Bronchial epithelial cell (primary cell): ENCODE results near the gene S100A6. TPM values are rescaled to one million over a fixed set of nuclear protein-coding genes. Genes with fewer than 3 reads are reported as not detected.
A peak's percentile ranks its signal among the peaks of the same experiment; 100 is the strongest.

Experiments
- DNase-seq: peaks from one replicate; pipeline ENCODE4 v3.0.0-alpha.2; 2010; ENCODE audit warnings: low read depth
- FAIRE-seq: peaks from 2 replicates; lab custom pipeline; 2011; peaks lifted over from hg19 to GRCh38; lab: Jason Lieb, UNC
- H3K27me3 ChIP-seq: 2 replicates; pipeline ENCODE4 v1.5.1; 2011; ENCODE audit warnings: low read length; ENCODE audit not compliant: control insufficient read depth, insufficient read depth
- H3K36me3 ChIP-seq: 2 replicates; pipeline ENCODE4 v1.5.1; 2011; ENCODE audit warnings: low read length; ENCODE audit not compliant: control insufficient read depth, insufficient read depth
- H3K4me3 ChIP-seq: 2 replicates; pipeline ENCODE4 v1.5.1; 2011; ENCODE audit warnings: mild to moderate bottlenecking, low read depth, low read length, control low read depth
- total RNA-seq: library from RNA; depleted of rRNA; stranded (reverse); fragments of >200 nt; gene quantifications from 2 replicates; pipeline ENCODE4 v1.2.1, GENCODE V29; 2014
- TF ChIP-seq, protein P1 (sequence below): IDR thresholded peaks from 2 replicates; pipeline ENCODE4 v1.5.1; 2011; ENCODE audit warnings: mild to moderate bottlenecking, moderate library complexity, low read length, control low read depth, inconsistent platforms; ENCODE audit not compliant: insufficient read depth, severe bottlenecking

The S100A6 gene
- total RNA-seq, 1 donor from 2014 or later: 2,948 TPM

GRCh38 chr1:153550827-153551500 lies 15.2 kb upstream of the S100A6 start:
- H3K4me3 ChIP-seq: no peak overlapping the region
- DNase-seq (no peak), FAIRE-seq (no peak)
- TF ChIP-seq, protein P1, sequence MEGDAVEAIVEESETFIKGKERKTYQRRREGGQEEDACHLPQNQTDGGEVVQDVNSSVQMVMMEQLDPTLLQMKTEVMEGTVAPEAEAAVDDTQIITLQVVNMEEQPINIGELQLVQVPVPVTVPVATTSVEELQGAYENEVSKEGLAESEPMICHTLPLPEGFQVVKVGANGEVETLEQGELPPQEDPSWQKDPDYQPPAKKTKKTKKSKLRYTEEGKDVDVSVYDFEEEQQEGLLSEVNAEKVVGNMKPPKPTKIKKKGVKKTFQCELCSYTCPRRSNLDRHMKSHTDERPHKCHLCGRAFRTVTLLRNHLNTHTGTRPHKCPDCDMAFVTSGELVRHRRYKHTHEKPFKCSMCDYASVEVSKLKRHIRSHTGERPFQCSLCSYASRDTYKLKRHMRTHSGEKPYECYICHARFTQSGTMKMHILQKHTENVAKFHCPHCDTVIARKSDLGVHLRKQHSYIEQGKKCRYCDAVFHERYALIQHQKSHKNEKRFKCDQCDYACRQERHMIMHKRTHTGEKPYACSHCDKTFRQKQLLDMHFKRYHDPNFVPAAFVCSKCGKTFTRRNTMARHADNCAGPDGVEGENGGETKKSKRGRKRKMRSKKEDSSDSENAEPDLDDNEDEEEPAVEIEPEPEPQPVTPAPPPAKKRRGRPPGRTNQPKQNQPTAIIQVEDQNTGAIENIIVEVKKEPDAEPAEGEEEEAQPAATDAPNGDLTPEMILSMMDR: no peak
- H3K27me3 ChIP-seq: no peaks in the 10 kb centered on the region
- peaks cover 16% of the 10 kb centered on the region for H3K36me3 ChIP-seq

DNA sequence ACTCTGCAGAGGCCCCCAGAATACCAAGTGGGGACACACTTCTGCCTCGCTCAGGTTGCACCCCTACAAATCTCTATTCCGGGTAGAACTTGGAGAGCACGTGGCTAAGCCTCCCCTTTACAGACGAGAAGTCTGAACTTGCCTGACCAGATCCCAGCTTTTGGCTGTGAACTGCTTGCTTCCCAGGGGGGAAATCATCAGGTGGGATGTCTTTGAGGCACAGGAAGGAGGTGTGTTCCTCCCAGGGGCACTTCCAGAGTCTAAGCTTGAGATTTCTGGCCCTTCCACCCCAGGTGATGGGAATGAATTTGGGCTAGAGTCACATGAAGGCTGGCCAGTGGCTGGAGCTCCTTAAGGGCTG lies 14.6 kb upstream of the S100A6 start:
- TF ChIP-seq, protein P1: no peak
- FAIRE-seq (no peak), DNase-seq (no peak)
- H3K4me3 ChIP-seq: no peak overlapping the region
- H3K27me3 ChIP-seq: no peaks in the 10 kb centered on the region
- H3K36me3 ChIP-seq: peaks cover 16% of the 10 kb centered on the region

GRCh38 chr1:153549741-153550397 lies 14.1 kb upstream of the S100A6 start:
- H3K27me3 ChIP-seq: no peaks in the 10 kb centered on the region
- H3K36me3 ChIP-seq: peaks cover 14% of the 10 kb centered on the region
- no peak for DNase-seq
- H3K4me3 ChIP-seq: no peak overlapping the region
- FAIRE-seq: no peak
- TF ChIP-seq, protein P1: no peak

DNA sequence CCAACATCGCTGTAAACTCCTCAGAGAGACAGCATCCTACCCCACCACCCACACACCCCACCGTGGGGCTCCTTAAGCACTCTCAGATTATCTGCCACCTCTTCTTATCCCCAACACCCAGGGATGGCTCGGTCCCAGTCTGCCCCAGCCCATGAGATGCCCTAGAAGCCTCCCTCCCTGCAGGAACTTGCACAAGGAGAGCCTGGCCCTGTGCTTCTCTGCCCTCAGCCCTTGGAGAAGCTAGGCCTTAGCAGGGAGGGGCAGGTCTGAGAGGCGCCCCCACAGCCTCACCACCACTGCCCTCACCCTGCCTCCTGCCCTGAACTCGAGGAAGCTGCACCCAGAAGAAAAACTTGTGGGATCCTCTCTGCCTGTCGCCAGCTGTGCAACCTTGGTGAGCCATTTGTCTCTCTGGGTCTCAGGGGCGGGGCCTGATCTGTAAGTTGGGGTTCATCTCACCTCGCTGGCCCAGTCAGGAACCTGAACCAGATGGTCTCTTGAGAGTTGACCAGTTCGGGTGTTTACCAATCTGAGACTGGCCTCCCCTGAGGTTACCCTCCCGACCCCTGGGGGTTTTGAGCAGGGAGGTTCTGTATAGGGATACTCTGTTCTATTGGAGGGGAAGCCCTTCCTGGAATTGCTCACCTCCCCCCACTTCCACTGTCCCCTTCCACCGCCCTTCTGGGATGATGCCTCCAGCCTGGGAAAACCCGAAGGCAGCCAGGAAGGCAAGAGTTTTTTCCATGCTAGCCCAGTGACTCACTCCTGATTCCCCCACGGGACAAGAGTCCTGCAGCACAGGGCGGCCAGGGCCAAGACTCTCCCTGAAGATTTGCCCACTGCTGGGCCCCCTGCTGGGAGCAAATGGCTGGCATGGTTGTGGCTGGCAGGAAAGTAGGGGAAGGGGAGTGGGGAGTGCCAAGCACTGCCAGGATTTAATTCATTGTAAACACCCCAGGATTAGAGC lies 13.2 kb upstream of the S100A6 start, which contains the start of gene S100A3:
Gene S100A3, minus strand, starts transcription at position 537 of the 967 bp plus-strand sequence. CDS start 773 bp downstream, outside the sequence.
- DNase-seq: peak; percentile 77
- Histone ChIP-seq H3K4me3 (no peak within 1 kb of the TSS), H3K27me3 (no peaks in the 10 kb centered on the region), H3K36me3 (peaks cover 14% of the 10 kb centered on the region)
- no peak for FAIRE-seq
- TF ChIP-seq, protein P1: peak; percentile 16

GRCh38 chr1:153547560-153548551 lies 12.1 kb upstream of the S100A6 start:
- Histone ChIP-seq H3K36me3 (peaks cover 8% of the 10 kb centered on the region), H3K4me3 (no peak overlapping the region), H3K27me3 (no peaks in the 10 kb centered on the region)
- no peak for FAIRE-seq
- TF ChIP-seq, protein P1: no peak
- no peak for DNase-seq
